ENCODE measurements around the gene WWOX.

Gene WWOX

DNA sequence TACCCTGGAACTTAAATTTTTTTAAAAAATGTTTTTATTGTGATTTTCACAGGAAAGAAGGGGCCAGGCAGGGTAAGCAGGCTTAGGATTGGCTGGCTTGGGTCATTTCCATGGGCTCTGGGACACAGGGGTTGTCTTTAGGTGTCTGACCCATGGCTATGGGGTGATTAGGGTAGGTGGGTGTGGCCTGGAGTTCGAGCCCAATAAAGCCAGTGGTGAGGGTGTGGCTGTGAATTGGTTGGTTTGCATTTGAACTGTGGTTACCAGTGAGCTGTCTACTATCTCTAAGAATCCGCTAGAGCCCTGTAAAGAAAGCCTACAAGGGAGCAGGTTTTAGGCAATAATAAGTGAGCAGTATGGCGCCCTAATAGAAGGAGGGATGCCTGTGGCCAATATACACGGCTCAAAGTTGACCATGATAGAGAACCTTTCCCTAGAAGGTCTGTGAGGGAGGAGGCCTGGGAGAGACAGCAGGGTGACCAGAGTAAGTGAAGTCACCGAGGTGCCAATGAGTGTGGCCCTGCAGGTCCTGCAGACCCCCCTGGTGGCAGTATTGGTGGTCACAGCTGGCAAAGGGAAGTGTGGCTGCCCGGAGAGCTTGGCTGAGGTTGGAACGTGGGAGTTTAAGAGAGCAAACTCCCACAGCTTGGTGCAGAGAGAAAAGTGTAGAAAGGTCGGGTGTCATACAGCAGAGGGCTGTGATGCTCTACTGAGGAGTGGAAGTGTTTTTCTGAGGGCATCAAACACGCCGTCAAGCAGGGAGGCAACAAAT, 454.0 kb downstream of the WWOX start:
- TF ChIP-seq, protein P1, sequence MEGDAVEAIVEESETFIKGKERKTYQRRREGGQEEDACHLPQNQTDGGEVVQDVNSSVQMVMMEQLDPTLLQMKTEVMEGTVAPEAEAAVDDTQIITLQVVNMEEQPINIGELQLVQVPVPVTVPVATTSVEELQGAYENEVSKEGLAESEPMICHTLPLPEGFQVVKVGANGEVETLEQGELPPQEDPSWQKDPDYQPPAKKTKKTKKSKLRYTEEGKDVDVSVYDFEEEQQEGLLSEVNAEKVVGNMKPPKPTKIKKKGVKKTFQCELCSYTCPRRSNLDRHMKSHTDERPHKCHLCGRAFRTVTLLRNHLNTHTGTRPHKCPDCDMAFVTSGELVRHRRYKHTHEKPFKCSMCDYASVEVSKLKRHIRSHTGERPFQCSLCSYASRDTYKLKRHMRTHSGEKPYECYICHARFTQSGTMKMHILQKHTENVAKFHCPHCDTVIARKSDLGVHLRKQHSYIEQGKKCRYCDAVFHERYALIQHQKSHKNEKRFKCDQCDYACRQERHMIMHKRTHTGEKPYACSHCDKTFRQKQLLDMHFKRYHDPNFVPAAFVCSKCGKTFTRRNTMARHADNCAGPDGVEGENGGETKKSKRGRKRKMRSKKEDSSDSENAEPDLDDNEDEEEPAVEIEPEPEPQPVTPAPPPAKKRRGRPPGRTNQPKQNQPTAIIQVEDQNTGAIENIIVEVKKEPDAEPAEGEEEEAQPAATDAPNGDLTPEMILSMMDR (IDR thresholded peaks at IDR 0.05; ENCODE audit: insufficient read depth, low read depth, low read length, missing control alignments): no peak
- no peak for DNase-seq (ENCODE audit: low read depth)
- H3K4me3 ChIP-seq (ENCODE audit: low read length): no peak overlapping the region

DNA sequence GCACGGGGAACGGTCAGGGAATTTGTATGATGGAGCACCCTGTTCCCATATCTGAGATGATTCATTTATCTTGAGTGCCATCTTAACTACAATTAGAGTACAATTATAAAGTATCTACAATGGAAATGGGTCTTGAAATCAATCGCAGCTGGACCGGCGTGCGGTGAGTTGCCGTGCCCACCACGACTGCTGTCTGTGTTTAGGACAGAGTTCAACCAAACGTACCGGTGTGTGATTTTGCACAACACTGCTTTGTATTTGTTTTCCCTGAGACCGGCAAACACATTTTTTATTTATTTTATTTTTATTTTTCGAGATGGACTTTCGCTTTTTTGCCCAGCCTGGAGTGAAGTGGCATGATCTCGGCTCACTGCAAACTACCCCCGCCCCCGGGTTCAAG, 457.0 kb downstream of the WWOX start:
- TF ChIP-seq, protein P1 (IDR thresholded peaks at IDR 0.05; ENCODE audit: insufficient read depth, low read depth, low read length, missing control alignments): no peak
- no peak overlapping the region for H3K4me3 ChIP-seq (ENCODE audit: low read length)
- no peak for DNase-seq (ENCODE audit: low read depth)

DNA sequence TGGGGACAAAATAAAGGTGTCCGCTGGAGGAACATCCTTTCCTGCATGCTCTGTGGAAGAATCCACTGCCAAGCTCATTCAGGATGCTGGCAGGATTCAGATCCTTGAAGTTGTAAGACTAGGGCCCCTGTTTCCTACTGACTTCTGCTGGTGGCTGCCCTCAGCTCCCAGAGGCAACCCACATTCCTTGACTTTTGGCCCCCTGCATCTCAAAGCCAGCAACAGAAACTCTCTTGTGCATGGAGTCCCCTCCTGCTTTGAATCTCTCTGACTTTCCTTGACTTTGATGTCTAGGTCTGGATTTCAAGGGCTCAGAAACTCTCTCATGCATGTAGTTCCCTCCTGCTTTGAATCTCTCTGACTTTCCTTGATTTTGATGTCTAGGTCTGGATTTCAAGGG, 461.5 kb downstream of the WWOX start:
- no peak for DNase-seq (ENCODE audit: low read depth)
- TF ChIP-seq, protein P1 (IDR thresholded peaks at IDR 0.05; ENCODE audit: insufficient read depth, low read depth, low read length, missing control alignments): no peak

DNA sequence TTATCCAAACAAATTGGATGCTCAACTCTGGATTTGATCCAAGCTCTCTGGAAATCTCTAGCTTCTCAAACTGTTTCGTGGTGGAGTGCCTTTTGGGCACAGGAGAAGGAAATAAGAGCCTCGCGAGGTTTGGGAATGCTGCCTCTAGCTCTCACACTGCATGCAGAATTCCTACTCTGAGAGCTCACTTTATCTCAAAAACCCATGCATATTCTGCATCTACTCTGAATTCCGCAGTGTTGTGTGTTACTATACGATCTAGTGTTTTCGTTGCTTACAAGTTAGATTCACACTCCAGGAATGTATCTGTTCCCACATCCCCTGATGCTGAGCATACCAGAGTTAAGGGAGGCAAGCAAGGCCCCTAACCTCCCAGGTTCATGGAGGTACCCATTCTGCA, 462.7 kb downstream of the WWOX start:
- TF ChIP-seq, protein P1 (IDR thresholded peaks at IDR 0.05; ENCODE audit: insufficient read depth, low read depth, low read length, missing control alignments): no peak
- no peak for DNase-seq (ENCODE audit: low read depth)
- no peak overlapping the region for H3K4me3 ChIP-seq (ENCODE audit: low read length)

More for the DNA sequence above, 461.5 kb downstream of the WWOX start:
- H3K4me3 ChIP-seq (ENCODE audit: low read length): no peak overlapping the region

DNA sequence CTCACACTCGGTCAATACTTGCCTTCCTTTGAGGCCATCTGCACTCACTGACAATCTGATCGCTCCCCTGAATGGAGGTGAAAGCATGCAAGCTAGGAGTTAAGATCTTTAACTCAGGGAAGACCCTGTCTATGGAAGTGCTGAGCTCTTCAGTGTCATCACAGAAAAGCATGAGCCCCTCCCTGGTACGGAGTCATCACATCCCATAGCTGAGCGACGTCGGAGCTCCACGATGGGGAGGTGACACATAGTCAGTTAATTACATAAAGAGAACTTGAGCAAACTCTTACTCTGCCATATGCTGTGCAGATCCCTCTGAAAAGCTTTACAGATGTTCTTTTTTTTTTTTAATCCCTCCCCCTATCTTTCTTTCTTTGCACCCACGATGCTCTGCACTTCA, 463.2 kb downstream of the WWOX start:
- no peak for DNase-seq (ENCODE audit: low read depth)
- TF ChIP-seq, protein P1 (IDR thresholded peaks at IDR 0.05; ENCODE audit: insufficient read depth, low read depth, low read length, missing control alignments): no peak

DNA sequence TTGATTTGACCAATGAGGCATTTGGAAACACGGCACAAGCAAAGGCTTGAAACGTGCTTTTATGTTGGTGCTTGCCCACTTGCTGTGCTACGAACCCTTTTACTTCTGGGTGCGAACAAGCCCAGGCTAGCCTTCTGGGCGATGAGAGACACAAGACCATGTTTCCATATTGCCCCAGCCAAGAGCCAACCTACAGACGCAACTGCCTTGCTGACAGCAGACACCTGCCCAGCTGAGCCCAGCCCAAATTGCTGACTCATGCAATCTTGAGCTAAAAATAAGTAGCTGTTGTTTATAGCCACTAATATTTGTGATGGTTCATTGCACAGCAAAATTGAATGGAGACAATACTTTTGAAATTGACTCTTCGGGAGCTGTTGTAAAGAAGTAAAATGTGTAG, 464.5 kb downstream of the WWOX start:
- TF ChIP-seq, protein P1 (IDR thresholded peaks at IDR 0.05; ENCODE audit: insufficient read depth, low read depth, low read length, missing control alignments): no peak
- H3K4me3 ChIP-seq (ENCODE audit: low read length): no peak overlapping the region
- DNase-seq (ENCODE audit: low read depth): peak; percentile 95

More for the DNA sequence above, 463.2 kb downstream of the WWOX start:
- H3K4me3 ChIP-seq (ENCODE audit: low read length): no peak overlapping the region

Measured in epithelial cell of esophagus (primary cell).